Liver (tissue), 3 donors: Measurements from ENCODE around the gene KIF18B.

Source experiments
- CTCF ChIP-seq: fragments of 150-350 bp; IDR thresholded peaks from 2 replicates; pipeline ENCODE4 v1.5.1; 2017; ENCODE audit warnings: improper control_type of control experiment, low read depth, low read length; ENCODE audit not compliant: missing input control
- EGR1 ChIP-seq, 2 donors: IDR thresholded peaks; 2 replicates each; pipeline ENCODE4 v1.6.1; 2016 to 2018; ENCODE audit warnings: antibody characterized with exemption in 2 of 2, low read depth in 2 of 2
- TAF1 ChIP-seq: conservative IDR thresholded peaks from 2 replicates; pipeline ENCODE4 v1.6.1; 2016; ENCODE audit warnings: antibody characterized with exemption, mild to moderate bottlenecking
- donor health status: healthy.
- donor health status: healthy.

GRCh38 chr17:44909681-44910144, 37.9 kb downstream of the KIF18B start:
- no peak for TF ChIP-seq TAF1
- TF ChIP-seq CTCF, result no peak
- no peak for TF ChIP-seq EGR1 (IDR thresholded peaks at IDR 0.05; ENCODE audit: low read depth in 2 of 2)
